Mesenchymal stem cell (in vitro differentiated cells and primary cell): ENCODE data around the gene ZBTB12. TPM values are rescaled to one million over a fixed set of nuclear protein-coding genes. Genes with fewer than 3 reads are reported as not detected.

Experiments
- DNase-seq: peaks from one replicate; pipeline ENCODE4 v3.0.0-alpha.2; 2013
- H2AFZ ChIP-seq: one replicate; pipeline ENCODE4 v1.6.1; 2013; ENCODE audit warnings: low read depth, mild to moderate bottlenecking, control low read depth, inconsistent platforms, low read length, moderate library complexity
- H2AK5ac ChIP-seq: 2 replicates; pipeline ENCODE4 v1.6.1; 2013; ENCODE audit warnings: low read length, moderate library complexity, mild to moderate bottlenecking, inconsistent platforms; ENCODE audit not compliant: severe bottlenecking
- H2BK120ac ChIP-seq: one replicate; pipeline ENCODE4 v1.6.1; 2013; ENCODE audit warnings: low read depth, mild to moderate bottlenecking, inconsistent platforms, low read length, moderate library complexity
- H2BK12ac ChIP-seq, 2 experiments: one replicate each; pipeline ENCODE4 v1.6.1; 2013; ENCODE audit warnings: inconsistent platforms in 2 of 2, low read length in 2 of 2, mild to moderate bottlenecking in 2 of 2, moderate library complexity in 2 of 2, control low read depth in 1 of 2
- H2BK15ac ChIP-seq: one replicate; pipeline ENCODE4 v1.6.1; 2013; ENCODE audit warnings: mild to moderate bottlenecking, low read depth, inconsistent platforms; ENCODE audit not compliant: poor library complexity, severe bottlenecking
- H2BK5ac ChIP-seq: 2 replicates; pipeline ENCODE4 v1.6.1; 2013; ENCODE audit warnings: low read depth, mild to moderate bottlenecking, low read length, control low read depth, inconsistent platforms; ENCODE audit not compliant: poor library complexity, severe bottlenecking
- H3K14ac ChIP-seq, 2 experiments: one replicate each; pipeline ENCODE4 v1.6.1; 2013; ENCODE audit warnings: inconsistent platforms in 2 of 2, low read length in 2 of 2, control low read depth in 1 of 2, mild to moderate bottlenecking in 1 of 2, moderate library complexity in 1 of 2
- H3K18ac ChIP-seq, 2 experiments: one replicate each; pipeline ENCODE4 v1.6.1; 2013; ENCODE audit warnings: inconsistent platforms in 2 of 2, low read length in 2 of 2, control low read depth in 1 of 2, low read depth in 1 of 2, mild to moderate bottlenecking in 1 of 2
- H3K23ac ChIP-seq, 2 experiments: one replicate each; pipeline ENCODE4 v1.6.1; 2013; ENCODE audit warnings: inconsistent platforms in 2 of 2, low read length in 2 of 2, mild to moderate bottlenecking in 2 of 2, moderate library complexity in 2 of 2, control low read depth in 1 of 2
- H3K27ac ChIP-seq: 2 replicates; pipeline ENCODE4 v1.5.1; 2013; ENCODE audit warnings: mild to moderate bottlenecking, moderate library complexity, low read length, control low read depth, inconsistent platforms; ENCODE audit not compliant: poor library complexity, severe bottlenecking
- H3K27me3 ChIP-seq, 2 experiments: 2 replicates each; pipeline versions ENCODE4 v1.6.1 to v1.7.0; 2013; ENCODE audit warnings: low read length in 2 of 2, mild to moderate bottlenecking in 2 of 2, moderate library complexity in 2 of 2, control low read depth in 1 of 2, inconsistent platforms in 1 of 2; ENCODE audit not compliant: control insufficient read depth in 1 of 2, insufficient read depth in 1 of 2
- H3K36me3 ChIP-seq, 2 experiments: 2 replicates each; pipeline versions ENCODE4 v1.6.1 to v1.7.0; 2013; ENCODE audit warnings: low read length in 2 of 2, control low read depth in 1 of 2, inconsistent platforms in 1 of 2, low read depth in 1 of 2, mild to moderate bottlenecking in 1 of 2; ENCODE audit not compliant: insufficient read depth in 2 of 2, control insufficient read depth in 1 of 2
- H3K4ac ChIP-seq, 2 experiments: one replicate each; pipeline ENCODE4 v1.6.1; 2013; ENCODE audit warnings: inconsistent platforms in 2 of 2, low read length in 2 of 2, mild to moderate bottlenecking in 2 of 2, moderate library complexity in 2 of 2, control low read depth in 1 of 2, low read depth in 1 of 2
- H3K4me1 ChIP-seq: 2 replicates; pipeline ENCODE4 v1.6.1; 2013; ENCODE audit warnings: low read depth, low read length, control low read depth; ENCODE audit not compliant: control insufficient read depth, insufficient read depth
- H3K4me2 ChIP-seq: 2 replicates; pipeline ENCODE4 v1.6.1; 2013; ENCODE audit warnings: low read length, mild to moderate bottlenecking, inconsistent platforms; ENCODE audit not compliant: poor library complexity, severe bottlenecking
- H3K4me3 ChIP-seq, 2 experiments: 2 replicates each; pipeline versions ENCODE4 v1.5.1 to v1.7.0; 2013; ENCODE audit warnings: low read length in 2 of 2, mild to moderate bottlenecking in 2 of 2, control low read depth in 1 of 2, low read depth in 1 of 2; ENCODE audit not compliant: insufficient read depth in 1 of 2
- H3K79me1 ChIP-seq: replicated peaks from 2 replicates; pipeline ENCODE4 v1.6.1; 2013; ENCODE audit warnings: mild to moderate bottlenecking, control low read depth, low read length, inconsistent platforms; ENCODE audit not compliant: poor library complexity, severe bottlenecking
- H3K9ac ChIP-seq: 2 replicates; pipeline ENCODE4 v1.7.0; 2013; ENCODE audit warnings: mild to moderate bottlenecking, low read length, moderate library complexity
- H3K9me3 ChIP-seq: 2 replicates; pipeline ENCODE4 v1.7.0; 2013; ENCODE audit warnings: mild to moderate bottlenecking, low read length; ENCODE audit not compliant: control insufficient read depth
- H4K8ac ChIP-seq: one replicate; pipeline ENCODE4 v1.6.1; 2013; ENCODE audit warnings: inconsistent platforms, mild to moderate bottlenecking, low read length, moderate library complexity
- H4K91ac ChIP-seq: one replicate; pipeline ENCODE4 v1.6.1; 2013; ENCODE audit warnings: mild to moderate bottlenecking, low read length, inconsistent platforms
- whole genome bisulfite sequencing: methylation state at CpG from one replicate; pipeline ENCODE4 v1.1.7; 2013; ENCODE audit warnings: mixed read lengths; 5-methylcytosine and 5-hydroxymethylcytosine counted together
- small RNA-seq: library from polyadenylated mRNA; stranded (forward); fragments of <200 nt; extraction: miRNeasy Mini kit (QIAGEN cat#:217004); gene quantifications from one replicate; pipeline ENCODE3, GENCODE V24; 2013; ENCODE audit warnings: low read depth

Gene ZBTB12

DNA sequence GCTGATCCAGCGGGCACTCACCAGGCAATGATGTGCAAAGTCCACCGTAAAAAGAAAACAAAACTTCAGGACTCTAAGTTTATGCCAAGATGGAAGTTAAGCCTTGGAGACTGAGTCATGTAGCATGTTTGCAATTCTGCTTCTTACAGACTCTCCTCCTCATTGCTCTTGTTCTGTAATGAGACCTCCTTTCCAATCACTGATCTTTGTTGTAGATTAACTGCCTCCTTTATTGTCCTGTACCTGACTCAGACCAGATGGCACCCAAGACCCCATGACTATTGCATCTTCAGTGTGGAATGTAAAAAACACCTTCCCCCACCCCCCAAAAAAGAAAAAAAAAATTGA is 50.4 kb downstream of the ZBTB12 start:
- Histone ChIP-seq H2BK12ac (no peak overlapping the region), H3K23ac (no peak overlapping the region), H3K27ac (peak overlapping the region; percentile 93), H3K4me3 (no peak overlapping the region), H3K9me3 (no peaks in the 10 kb centered on the region), H2AFZ (no peak overlapping the region), H3K79me1 (no peaks in the 10 kb centered on the region), H3K4ac (no peak overlapping the region), H3K18ac (no peak overlapping the region), H3K9ac (no peak overlapping the region), H3K4me1 (peaks cover 11% of the 10 kb centered on the region), H3K4me2 (no peak overlapping the region), H2BK120ac (no peak overlapping the region), H3K36me3 (peaks cover 0 to 5% of the 10 kb centered on the region in 2 experiments), H2BK5ac (peak overlapping the region; percentile 14), H3K27me3 (no peaks in the 10 kb centered on the region), H3K14ac (no peak overlapping the region), H4K91ac (no peak overlapping the region), H4K8ac (no peak overlapping the region), H2BK15ac (no peak overlapping the region), H2AK5ac (no peak overlapping the region)
- DNase-seq, result no peak
- 83% methylated on average over 1 of the region's 2 CpGs for WGBS

- H2AFZ ChIP-seq, result no peak overlapping the region
- peak overlapping the region; percentile 93 for H3K27ac ChIP-seq
- no peak overlapping the region for H3K14ac ChIP-seq
- H4K8ac ChIP-seq, result no peak overlapping the region
- H4K91ac ChIP-seq, result no peak overlapping the region
- peaks cover 11% of the 10 kb centered on the region for H3K4me1 ChIP-seq
- no peak overlapping the region for H3K9ac ChIP-seq
- no peak overlapping the region for H3K18ac ChIP-seq
- no peak overlapping the region for H2BK12ac ChIP-seq
- H3K79me1 ChIP-seq, result no peaks in the 10 kb centered on the region
- H3K4ac ChIP-seq, result no peak overlapping the region
- no peak overlapping the region for H3K23ac ChIP-seq
- peak overlapping the region; percentile 45 for H2AK5ac ChIP-seq
- no peaks in the 10 kb centered on the region for H3K27me3 ChIP-seq
- 95% methylated on average over 2 of the region's 2 CpGs for whole genome bisulfite sequencing
- H3K9me3 ChIP-seq, result no peaks in the 10 kb centered on the region
- no peak overlapping the region for H3K4me3 ChIP-seq
- no peak overlapping the region for H3K4me2 ChIP-seq
- H2BK5ac ChIP-seq, result peak overlapping the region; percentile 14
- no peak overlapping the region for H2BK15ac ChIP-seq
- H3K36me3 ChIP-seq, result peaks cover 0 to 6% of the 10 kb centered on the region in 2 experiments
- DNase-seq, result no peak
- H2BK120ac ChIP-seq, result no peak overlapping the region
These were observed 51.0 kb downstream of the ZBTB12 start for GRCh38 chr6:31850765-31851484.

Small RNA genes lying within 50 kb of the gene (small RNA-seq; reads per million reads assigned to genes)
- not detected for gene AL645922.1
